Measurements from ENCODE around the gene RACGAP1.

GRCh38 chr12:49970658-49971057 is 54.6 kb downstream of the RACGAP1 start:
- TF ChIP-seq YY1 (IDR thresholded peaks at IDR 0.05; ENCODE audit: insufficient read depth, insufficient read length): no peak
- no peak for TF ChIP-seq SUZ12 (IDR thresholded peaks at IDR 0.05; ENCODE audit: extremely low read depth, insufficient read depth, insufficient read length)

Data from NT2/D1 (cell line).